HG02938 (cell line): Measurements from ENCODE around the gene MEST.
"Not testable (repeated sequence)": the region's sequence is repeated elsewhere in the genome, so short reads cannot be mapped to it uniquely, and the experiment has no call there.

Experiments
- ATAC-seq: cut with Tn5 transposase; IDR thresholded peaks from one replicate; pipeline ENCODE4 v1.9.1; 2021; ENCODE audit warnings: mild to moderate bottlenecking, moderate library complexity; ENCODE audit not compliant: unreplicated experiment

The MEST gene, protein sequence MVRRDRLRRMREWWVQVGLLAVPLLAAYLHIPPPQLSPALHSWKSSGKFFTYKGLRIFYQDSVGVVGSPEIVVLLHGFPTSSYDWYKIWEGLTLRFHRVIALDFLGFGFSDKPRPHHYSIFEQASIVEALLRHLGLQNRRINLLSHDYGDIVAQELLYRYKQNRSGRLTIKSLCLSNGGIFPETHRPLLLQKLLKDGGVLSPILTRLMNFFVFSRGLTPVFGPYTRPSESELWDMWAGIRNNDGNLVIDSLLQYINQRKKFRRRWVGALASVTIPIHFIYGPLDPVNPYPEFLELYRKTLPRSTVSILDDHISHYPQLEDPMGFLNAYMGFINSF

GRCh38 chr7:130491841-130492522, at the start of gene MEST:
Gene MEST (plus strand): TSS chr7:130492085. CDS start chr7:130492314, 229 bp downstream.
- ATAC-seq: no peak

GRCh38 chr7:130442601-130443000, 49.3 kb upstream of the MEST start:
- no peak for ATAC-seq

DNA sequence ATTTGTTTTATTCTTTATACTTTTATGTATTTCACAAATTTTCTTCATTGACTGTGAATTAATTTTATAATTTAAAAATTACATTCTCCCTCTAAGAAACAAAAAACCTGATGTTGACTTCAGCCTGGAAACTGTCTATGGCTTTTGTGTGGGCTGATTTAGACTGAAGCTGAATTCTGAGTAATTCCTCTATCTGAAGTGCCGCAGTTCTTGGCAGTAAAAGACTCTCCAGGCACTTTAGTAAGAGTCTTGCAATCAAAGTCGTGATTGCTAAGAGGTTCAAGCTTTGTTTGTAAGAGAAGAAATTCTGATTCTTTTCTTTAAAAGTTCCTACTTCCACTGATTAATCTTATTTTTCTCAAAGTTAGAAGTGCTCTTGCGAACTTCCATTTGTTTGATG, 47.7 kb upstream of the MEST start:
- ATAC-seq: no peak

GRCh38 chr7:130444751-130445407, 47.0 kb upstream of the MEST start:
- no peak for ATAC-seq

GRCh38 chr7:130446259-130446658, 45.6 kb upstream of the MEST start:
- ATAC-seq: no peak

DNA sequence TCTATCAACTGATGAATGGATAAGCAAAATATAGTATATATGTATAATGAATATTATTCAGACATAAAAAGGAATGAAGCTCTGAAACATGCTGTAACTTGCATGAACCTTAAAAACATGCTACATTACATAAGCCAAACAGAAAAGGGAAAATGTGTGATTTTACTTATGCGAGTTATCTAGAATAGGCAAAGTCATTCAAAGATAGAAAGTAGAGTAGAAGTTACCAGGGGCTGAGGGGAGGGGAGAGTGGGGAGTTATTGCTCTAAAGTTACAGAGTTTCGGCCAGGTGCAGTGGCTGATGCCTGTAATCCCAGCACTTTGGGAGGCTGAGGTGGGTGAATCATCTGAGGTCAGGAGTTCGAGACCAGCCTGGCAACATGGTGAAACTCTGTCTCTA, 40.5 kb upstream of the MEST start:
- ATAC-seq: not testable (repeated sequence)

- no peak for ATAC-seq
Observed at GRCh38 chr7:130452951-130453350, 38.9 kb upstream of the MEST start.

DNA sequence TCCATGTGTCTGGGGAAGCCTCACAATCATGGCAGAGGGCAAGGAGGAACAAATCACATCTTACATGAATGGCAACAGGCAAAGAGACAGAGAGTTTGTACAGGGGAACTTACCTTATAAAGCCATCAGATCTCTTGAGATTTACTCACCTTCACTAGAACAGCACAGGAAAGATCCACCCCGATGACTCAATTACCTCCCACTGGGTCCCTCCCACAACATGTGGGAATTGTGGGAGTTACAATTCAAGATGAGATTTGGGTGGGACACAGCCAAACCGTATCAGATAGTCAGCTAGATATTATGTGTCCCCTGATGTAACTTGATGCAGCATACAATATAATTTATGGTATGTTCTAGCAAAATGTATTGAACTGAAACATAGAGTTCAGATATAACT, 36.9 kb upstream of the MEST start:
- no peak for ATAC-seq

- no peak for ATAC-seq
Observed at GRCh38 chr7:130458257-130458656, 33.6 kb upstream of the MEST start.

DNA sequence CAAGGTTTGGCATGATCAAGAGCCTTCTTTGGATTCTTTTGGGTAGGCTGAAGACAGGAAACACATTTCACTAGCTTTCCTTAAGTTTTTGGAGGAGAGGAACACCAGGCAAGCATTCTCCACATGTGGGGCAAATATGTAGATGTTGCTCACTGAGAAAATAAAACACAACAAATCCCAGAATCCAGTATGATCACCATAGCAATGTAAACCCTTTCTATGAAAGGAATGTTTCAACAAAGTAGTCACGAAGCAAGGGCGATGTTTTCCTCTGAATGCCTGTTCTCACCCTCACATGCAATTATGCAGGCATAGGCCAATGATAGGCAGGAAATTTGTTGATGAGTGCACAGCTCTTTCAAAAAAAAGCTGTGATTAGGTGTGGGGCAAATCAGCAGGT, 30.6 kb upstream of the MEST start:
- ATAC-seq: no peak

DNA sequence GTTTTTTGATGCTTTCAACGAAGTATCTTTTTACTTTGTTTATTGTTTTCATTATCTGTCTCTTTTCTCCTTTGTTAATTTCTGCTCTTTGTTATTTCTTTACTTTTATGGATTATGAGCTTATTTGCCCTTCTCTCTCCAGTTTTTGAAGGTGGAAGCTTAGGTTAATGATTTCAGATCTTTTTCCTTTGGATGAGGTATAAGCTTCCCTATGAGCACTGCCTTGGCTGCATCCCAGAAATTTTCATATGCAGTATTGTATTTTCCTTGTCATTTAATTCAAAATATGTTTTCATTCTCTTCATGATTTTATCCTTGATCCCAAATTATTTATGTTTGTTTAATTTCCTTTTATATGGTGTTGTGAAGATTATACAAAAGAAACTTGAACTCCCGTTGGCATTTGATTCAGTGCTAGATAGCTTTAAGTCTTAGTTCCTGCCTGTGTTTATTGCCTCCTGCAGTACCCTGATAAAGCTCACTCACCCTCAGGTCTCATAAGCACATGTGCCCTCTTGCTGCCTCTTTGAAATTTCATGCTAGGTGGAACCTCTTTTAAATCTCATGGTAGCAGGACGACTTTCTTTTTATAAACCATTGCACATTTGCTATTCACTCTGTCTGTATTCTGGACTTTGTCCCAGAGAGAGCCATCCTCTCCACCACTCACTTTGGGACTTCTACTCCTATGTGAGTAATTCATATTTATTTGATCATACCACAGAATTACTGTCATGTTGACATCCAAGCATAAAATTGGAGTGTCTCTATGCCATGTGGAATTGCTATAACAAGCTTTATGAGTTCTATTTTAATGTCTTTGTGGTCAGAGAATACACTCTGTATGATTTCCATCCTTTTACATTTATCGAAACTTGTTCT, 28.1 kb upstream of the MEST start:
- ATAC-seq: no peak

DNA sequence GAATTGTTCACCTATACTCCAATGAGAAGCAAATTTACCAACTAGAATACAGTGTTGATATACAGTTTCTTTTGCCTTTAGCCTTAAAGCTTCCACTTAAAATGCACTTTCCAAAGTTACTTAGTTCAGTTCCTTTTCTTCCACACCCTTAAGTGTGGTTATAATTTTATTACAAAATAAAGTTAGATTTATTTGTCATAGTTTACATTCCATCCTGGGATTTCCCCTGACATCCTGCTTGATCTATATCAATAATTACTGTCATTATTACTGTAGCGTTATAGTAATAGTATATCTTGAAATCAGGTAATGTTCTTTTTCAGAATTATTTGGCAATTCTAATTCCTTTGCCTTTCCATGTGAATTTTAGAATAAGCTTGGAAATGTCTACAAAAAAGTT, 23.3 kb upstream of the MEST start:
- no peak for ATAC-seq

- no peak for ATAC-seq
Observed at GRCh38 chr7:130471974-130472373, 19.9 kb upstream of the MEST start.

DNA sequence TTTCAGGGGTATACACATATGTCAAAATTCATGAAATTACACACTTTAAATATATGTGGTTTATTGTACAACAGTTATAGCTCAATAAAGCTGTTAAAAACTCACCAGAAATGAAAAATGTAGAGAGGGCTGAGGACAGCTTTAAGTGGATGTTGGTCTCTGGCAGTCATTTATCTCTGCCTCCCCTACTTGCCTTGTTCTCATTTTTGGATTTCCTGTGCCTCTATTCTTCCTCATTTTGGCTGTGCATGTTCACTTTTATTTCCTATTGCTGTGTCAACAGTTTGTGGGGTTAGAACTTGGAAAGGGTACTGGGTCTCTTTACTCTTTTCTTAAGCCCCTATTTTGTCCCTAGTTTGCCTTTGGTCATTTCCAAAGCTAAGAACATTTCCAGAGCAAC, 18.6 kb upstream of the MEST start:
- no peak for ATAC-seq

GRCh38 chr7:130473876-130474275, 18.0 kb upstream of the MEST start:
- ATAC-seq: no peak

DNA sequence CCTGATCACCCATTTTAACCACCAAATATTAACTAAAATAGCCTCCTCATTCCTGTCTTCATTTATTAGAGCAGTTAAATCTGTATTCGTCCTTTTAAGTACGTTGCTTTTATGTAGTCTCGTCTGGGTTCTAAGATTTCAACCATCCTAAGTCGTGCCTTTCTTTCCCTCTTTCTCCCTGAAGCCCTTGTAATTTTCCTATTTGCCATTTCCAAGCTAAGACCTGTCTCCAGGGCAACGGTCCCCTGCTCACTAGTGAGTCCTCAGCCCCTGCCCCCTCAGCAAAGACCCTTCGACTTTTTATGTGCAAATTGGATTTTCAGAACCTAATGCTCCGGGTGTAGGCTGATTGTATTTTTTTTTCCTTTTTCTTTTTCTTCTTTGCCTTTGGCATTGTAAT, 16.1 kb upstream of the MEST start:
- ATAC-seq: no peak

GRCh38 chr7:130476297-130477150, 15.4 kb upstream of the MEST start:
- peak; percentile 92 for ATAC-seq

DNA sequence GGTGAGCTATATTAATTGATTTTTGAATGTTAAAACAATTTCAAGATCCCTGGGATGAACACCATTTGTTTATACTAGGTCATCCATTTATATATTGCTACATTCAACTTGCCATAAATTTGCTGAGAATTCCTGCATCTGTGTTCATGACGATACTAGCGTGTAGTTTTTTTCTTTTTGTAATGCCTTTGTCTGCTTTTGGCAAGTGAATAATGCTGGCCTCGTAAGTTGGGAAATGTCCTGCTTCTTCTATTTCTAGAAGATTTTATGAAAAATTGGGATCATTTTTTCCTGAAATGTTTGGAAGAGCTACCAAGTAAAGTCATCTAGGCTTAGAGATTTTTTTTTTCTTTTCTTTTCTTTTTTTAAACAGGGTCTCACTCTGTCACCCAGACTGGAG, 12.9 kb upstream of the MEST start:
- no peak for ATAC-seq

DNA sequence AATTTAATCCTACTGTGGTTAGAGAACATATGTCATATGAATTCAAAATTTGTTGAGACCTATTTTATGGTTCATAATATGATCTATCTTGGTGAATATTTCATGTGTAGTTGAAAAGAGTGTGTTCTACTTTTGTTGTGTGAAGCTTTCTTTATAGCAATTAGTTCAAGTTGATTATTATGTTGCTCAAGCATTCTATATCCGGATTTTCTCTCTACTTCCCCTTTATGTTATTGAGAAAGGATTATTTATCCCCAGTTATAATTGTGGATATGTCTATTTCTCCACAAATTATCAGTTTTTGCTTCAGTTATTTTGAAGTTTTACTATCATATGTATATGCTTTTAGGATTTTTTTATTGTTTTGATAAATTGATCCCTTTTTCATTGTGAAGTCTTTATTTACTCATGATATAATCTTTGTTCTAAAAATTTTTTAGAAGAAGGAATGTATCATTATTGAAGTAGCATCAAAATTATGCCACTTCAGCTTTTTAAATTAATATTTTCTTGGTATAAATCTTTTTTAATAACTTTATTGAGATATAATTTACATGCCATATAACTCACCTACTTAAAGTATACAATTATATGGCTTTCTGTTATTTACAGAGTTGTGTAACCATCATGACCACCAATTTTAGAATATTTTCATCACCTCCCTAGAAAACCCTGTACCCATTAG, 12.0 kb upstream of the MEST start:
- no peak for ATAC-seq

GRCh38 chr7:130481898-130482297, 10.0 kb upstream of the MEST start:
- ATAC-seq: no peak
